Fibroblast of gingiva (primary cell): ENCODE measurements around the gene KCTD16.

Experiments used
- DNase-seq: peaks from one replicate; pipeline ENCODE4 v3.0.0-alpha.2; 2011; ENCODE audit warnings: low read depth

KCTD16 gene

GRCh38 chr5:144404672-144405071, 234.0 kb downstream of the KCTD16 start:
- DNase-seq = no peak

GRCh38 chr5:144405991-144406390, 235.3 kb downstream of the KCTD16 start:
- no peak for DNase-seq

DNA sequence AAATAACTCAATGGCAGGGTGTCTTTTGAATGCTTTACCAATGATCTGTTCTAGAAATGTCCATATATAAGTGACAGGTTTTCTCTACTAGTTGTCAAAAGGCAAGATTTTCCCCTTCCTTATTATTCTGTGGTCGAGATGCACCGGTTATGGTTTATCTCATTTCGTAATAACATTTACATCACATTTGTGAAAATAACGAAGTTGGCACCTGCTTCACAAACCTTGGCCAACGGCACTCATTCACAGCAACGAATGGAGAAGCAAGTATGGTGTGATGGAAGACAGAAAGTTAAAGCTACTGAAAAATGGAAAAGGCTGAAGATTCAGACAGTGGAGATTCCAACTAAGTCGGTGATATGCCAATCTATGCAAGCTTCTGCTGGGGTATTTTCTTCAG, 235.8 kb downstream of the KCTD16 start:
- DNase-seq = no peak

DNA sequence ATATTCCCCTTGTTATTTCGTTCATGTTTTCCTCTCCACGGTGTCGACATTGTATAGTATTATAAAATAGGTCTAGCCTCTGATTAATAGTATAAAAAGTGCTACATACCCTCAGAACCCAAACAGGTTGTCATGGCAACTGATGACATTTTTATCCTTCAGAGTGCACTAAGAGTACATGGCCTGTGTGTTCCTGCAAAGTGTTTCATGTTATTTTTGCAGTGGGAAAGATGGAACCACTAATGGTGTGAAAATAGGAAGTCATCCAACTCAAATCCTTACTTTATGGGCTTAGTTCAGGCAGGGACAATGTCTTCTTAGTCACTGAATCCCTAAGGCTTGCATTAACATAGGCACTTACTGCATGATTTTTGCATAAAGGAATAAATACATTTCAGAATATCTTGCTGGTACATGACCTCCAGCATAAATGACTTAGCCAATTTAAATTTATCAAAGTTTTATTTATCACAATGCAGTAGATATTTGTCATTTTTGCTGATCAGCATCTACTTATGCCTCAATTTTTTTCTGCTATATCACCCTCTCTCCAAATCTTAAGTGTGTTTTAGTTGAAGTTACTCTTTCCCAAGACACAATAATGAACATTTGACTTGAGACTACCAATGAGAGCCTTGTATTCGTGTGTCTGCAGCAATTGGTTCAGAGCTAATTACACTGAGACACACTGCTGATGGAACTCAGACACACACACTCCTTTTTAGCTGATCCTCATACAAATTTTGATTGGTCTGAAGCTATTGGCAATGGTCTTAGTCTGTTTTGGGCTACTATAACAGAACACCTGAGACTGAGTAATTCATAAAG, 243.7 kb downstream of the KCTD16 start:
- no peak for DNase-seq

DNA sequence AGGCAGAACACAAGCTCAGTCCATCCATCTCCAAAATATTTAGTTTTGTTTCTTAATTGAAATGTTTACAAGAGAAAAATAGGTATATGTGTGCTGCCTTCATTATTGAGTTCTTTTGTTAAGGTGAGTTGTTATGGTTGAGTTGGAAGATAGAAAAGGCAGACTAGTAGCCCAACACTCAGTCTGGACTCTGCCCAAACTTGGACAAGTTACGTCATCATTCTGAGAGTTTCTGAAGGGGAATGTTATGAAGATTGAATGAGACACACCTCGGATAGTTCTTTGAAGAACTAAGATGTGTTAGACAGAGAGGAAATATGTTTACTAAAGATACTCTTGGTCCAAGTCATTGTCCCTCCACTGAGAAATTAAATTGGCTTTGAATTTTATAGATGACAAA, 245.5 kb downstream of the KCTD16 start:
- no peak for DNase-seq

DNA sequence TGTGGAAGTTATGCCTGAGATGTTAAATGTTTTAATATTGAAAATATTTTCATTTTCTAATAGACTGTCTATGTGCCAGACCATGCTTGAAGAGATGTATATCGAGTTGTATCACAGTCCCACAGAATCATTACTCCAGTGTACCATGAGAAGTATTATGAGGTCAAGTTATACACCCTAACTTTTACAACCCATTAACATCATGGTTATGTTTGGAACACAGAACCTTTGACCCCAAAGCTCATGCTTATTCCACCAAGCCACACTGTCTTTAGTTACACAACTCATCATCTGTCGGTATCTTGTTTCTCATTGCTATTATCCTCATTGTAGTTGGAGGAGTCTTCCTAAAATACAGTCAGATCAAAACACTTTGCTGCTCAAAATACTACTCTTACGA, 248.0 kb downstream of the KCTD16 start:
- no peak for DNase-seq

- DNase-seq = no peak
Observed at GRCh38 chr5:144421411-144421810, 250.7 kb downstream of the KCTD16 start.

- DNase-seq = no peak
Observed at GRCh38 chr5:144422018-144422727, 251.5 kb downstream of the KCTD16 start.

DNA sequence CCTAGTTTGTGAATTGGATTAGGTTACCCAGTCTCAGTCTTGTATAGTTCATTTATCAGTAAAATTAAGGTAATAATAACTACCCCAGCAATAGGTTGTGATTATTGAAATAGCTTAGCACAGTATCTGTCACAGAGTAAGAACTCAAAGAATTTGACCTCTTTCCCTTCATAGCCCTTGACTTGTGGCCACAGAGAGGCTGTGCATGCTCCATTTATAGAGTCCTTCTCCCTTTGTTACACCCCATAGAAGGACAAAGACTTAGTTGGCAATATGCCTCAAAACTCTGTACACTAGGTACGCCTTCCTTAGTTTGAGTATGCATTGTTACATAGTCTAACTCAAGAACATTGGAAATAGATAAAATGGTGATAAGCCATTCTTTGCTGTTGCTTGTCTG, 257.2 kb downstream of the KCTD16 start:
- no peak for DNase-seq

DNA sequence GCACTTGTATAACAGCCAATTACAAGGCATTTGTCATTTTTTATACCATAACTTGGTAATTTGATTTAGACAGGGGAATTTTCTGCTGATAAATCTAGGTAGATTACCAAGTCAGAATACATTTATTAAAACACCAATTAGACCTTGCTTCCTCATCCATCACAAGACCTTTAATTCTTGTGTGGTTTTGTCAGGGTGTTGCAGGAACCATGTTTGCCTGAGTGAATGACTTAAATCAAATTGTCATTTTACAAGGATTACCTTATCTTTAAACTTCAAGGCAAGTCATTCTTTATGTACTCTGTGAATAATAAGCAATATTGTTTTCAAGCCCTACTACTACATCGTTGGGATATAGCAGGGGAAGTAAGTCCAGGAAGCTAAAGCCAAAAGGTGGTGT, 257.7 kb downstream of the KCTD16 start:
- DNase-seq = no peak

- no peak for DNase-seq
Observed at GRCh38 chr5:144429405-144429804, 258.7 kb downstream of the KCTD16 start.

DNA sequence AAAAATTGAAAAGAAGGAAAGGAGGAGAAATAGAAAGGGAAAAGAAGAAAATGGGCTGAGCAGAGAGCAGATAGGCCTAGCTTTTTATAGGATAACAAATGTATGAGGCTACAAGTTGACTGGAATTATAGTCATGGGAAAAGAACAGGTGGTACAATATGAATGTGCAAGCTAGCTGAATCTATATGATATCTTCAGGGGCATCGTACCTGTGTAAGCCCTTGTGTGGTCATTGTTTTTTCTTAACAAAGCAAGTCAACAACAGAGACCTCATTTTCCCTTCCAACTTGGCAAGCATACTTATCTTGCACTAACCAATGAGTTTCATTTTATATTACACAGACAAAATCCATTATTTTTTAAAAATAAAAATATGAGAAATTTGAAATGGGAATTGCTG, 259.2 kb downstream of the KCTD16 start:
- DNase-seq = no peak

DNA sequence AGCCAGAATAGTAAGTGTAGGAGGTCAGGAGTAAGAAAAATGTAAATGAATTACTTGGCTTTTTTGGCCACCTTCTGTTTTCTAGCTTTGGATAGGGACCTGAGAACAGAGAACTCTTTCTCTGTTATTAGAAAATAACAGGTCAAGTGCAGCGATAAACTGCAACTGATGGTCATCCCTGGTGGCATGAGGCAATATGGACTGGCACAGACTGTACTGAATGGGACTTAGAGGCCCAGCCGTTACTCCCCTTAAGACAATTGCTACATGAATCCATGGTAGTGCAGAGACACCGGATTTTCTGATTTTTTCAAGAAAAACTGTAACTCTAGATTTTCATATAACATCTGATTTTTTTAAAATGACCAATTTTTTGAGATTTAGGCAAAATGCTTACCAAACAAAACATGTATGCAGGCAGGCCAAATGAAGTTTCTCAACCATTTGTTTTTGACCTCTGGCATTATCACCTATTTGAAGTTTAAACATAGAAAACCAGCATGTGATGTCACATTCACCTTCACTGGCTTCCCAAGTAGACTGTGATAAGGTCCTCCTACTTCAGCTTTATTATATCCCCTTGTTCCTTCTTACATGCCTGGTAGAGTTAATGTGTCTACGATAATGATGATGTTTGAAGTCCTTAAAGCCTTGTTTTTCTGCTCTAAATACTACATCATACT, 262.6 kb downstream of the KCTD16 start:
- DNase-seq = no peak

DNA sequence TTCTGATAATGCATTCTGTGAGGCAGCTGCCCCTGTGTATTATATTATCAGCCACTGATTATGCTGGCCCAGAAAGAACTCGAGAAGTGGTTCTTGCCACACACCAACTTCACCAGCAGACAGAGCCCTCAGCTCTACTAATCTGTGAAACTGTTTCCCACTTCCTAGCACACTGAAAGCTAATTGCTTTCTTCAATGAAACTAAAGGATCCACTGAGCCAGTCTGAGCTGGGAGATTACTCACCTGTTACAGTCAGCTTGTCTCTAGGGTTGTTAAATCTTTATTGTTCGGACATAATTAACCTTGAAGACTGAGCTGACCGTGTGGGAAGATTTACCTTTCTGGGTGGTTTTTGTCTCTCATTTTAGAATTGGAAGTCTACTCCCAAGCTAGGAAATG, 263.2 kb downstream of the KCTD16 start:
- no peak for DNase-seq

- DNase-seq = no peak
Observed at GRCh38 chr5:144436007-144436406, 265.3 kb downstream of the KCTD16 start.

- DNase-seq = no peak
Observed at GRCh38 chr5:144438237-144438636, 267.6 kb downstream of the KCTD16 start.

DNA sequence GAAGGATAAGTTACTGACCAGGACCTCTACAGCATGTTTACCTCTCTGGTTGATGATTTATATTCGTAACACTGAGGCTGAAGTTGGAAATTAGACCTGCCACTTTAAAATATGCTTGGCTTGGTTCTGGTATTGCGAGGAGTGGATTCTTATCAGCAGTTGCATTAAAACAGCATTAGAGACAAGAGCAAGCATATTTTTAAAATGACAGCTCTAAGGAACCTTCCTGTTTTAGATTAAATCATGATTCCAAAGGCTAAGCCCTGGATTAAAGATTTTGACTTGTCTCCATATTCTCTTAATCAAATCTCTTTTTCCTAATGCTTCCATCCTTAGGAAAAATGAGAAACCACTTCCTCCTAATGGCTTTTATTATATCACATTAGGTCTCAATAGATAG, 277.8 kb downstream of the KCTD16 start:
- DNase-seq = no peak

DNA sequence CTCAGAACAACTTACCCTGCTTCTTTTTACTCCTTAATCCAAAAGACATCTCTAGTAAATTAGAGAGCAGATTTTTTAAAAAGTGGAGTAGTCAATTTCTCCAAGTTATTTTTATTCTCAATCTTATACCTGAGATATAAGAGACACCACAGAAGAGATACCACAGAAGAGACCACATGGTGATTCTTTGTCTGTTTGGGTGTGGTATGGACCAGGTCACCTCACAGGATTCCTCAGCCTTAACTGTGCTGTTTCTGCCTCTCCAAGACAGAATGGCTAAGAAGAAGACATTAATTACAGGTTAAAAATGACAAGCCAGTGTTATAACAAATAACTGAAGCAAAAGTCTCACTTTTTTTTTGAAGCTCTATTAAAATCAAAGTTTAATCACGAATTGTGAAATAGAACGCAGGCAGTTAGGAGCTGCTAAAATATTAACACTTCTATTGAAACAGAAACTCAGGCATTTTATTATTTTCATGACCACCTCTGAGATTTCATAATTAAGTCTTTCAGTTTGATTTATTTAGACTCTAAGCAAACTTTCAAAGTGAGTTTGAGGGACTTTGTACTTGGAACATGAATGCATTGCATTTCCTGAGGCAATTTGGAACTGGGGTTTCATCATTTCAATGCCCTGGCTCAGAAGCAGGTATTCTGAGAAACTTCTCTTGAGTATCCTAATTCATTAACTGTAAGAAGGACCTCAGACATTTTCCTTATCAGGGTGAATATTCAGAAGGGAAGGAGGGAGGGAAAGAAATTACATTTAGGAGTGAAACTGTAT, 280.7 kb downstream of the KCTD16 start:
- no peak for DNase-seq

- DNase-seq = no peak
Observed at GRCh38 chr5:144453753-144454152, 283.1 kb downstream of the KCTD16 start.

GRCh38 chr5:144457160-144457559, 286.5 kb downstream of the KCTD16 start:
- no peak for DNase-seq

DNA sequence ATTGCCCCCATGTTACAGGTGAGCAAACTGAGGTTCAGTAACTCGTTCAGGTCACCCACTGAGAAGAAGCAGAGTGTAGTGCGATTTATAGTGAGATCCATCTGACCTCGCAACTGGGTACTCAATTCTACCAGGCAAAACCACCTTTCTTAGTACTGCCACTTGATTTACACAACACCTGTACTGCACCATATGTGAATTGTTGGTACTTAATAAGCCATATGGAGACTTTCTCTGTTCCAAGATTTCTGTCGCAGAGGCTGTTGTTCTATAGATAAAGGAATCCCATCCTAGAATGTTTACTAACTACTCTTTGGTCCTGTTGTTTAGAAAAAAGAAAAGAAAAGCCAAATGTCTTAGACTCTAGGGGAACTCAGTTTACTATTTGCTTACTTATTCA, 287.5 kb downstream of the KCTD16 start:
- no peak for DNase-seq

DNA sequence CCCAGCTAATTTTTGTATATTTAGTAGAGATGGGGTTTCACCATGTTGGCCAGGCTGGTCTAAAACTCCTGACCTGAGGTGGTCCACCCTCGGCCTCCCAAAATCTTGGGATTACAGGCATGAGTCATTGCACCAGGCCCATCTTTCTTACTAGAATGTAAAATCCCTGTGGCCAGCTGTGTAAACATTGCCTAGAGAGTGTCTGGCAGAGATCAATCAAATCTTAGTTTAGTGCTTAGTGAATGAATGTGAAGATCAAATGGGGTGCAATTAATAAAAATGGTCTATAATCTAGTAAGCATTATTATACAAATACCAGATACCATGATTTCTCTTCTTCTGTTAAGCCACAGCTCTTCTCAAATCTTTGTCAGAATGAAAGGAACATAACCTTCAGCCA, 289.9 kb downstream of the KCTD16 start:
- no peak for DNase-seq
